ENCODE data around the gene KRTAP2-3. TPM values are rescaled to one million over a fixed set of nuclear protein-coding genes. Genes with fewer than 3 reads are reported as not detected.

Gene KRTAP2-3
- total and polyA plus RNA-seq, 2 of the 4 experiments (the other 2 are of a cell fraction) = 1.4 to 35.2 TPM

GRCh38 chr17:41098481-41098880, 38.6 kb upstream of the KRTAP2-3 start:
- peak overlapping the region; percentile 94 for H3K4ac ChIP-seq (ENCODE audit: low read depth, low read length)
- H4K91ac ChIP-seq (ENCODE audit: insufficient read depth, low read depth, low read length) = peak overlapping the region; percentile 68
- TF ChIP-seq MAFK (IDR thresholded peaks at IDR 0.05; ENCODE audit: low read depth, low read length) (no peak), BHLHE40 (IDR thresholded peaks at IDR 0.05; ENCODE audit: low read depth, low read length) (0 out of 2 replicates have a peak, but pooled peaks have one; percentile 13)
- POLR2A ChIA-PET (ENCODE audit: unreplicated experiment) = no interaction called here
- peak overlapping the region; percentile 76; the same call in 1 of the 2 replicates for H3K18ac ChIP-seq (ENCODE audit: low read depth, low read length)
- H3K79me1 ChIP-seq (ENCODE audit: low read depth in 1 of 2, low read length in 2 of 2) = no peaks in the 10 kb centered on the region
- H3K14ac ChIP-seq (replicated peaks; ENCODE audit: low read depth, low read length) = peak overlapping the region; percentile 85
- peak overlapping the region; percentile 86 for H2AK5ac ChIP-seq (ENCODE audit: low read depth, low read length)
- no peak overlapping the region for H3K4me2 ChIP-seq (ENCODE audit: low read depth, low read length)
- BruUV-seq (replicated peaks) = no TSS peak
- H3K56ac ChIP-seq (ENCODE audit: extremely low read depth, insufficient read depth, low read length) = no peak overlapping the region
- peaks cover 6% of the 10 kb centered on the region for H3K9me1 ChIP-seq (ENCODE audit: insufficient read depth, low read length)
- H4K20me1 ChIP-seq (ENCODE audit: insufficient read depth, low read length) = no peaks in the 10 kb centered on the region
- CTCF ChIA-PET = no interaction called here
- intact Hi-C loops (cut with micrococcal nuclease) = no loop called here
- H2BK20ac ChIP-seq (ENCODE audit: low read depth, low read length) = peak overlapping the region; percentile 95
- H2BK120ac ChIP-seq (ENCODE audit: low read depth, low read length) = peak overlapping the region; percentile 86
- peak; percentile 59 for ATAC-seq (ENCODE audit: low read depth)
- H3K4me1 ChIP-seq (ENCODE audit: control insufficient read depth, insufficient read depth, low read length) = peaks cover 4% of the 10 kb centered on the region; the same call in 1 of the 2 replicates
- H2BK5ac ChIP-seq (ENCODE audit: low read depth, low read length, poor library complexity, severe bottlenecking) = peak overlapping the region; percentile 95
- no peak overlapping the region for H3K27ac ChIP-seq (ENCODE audit: insufficient read depth, low read length)
- peak overlapping the region; percentile 0; the same call in 1 of the 2 replicates for H4K5ac ChIP-seq (ENCODE audit: low read depth, low read length)
- dilution Hi-C loops (cut with HindIII; ENCODE audit: low sequenced_read_pairs, unreplicated experiment) = no loop called here
- H3K27me3 ChIP-seq (ENCODE audit: control insufficient read depth, insufficient read depth, low read length) = no peaks in the 10 kb centered on the region
- no peak overlapping the region for H3K9ac ChIP-seq (ENCODE audit: low read depth, low read length)
- 0 out of 3 replicates have a peak overlapping the region, but pooled peaks have one; percentile 18 for H2BK15ac ChIP-seq (ENCODE audit: low read depth, low read length)
- no peaks in the 10 kb centered on the region for H3K36me3 ChIP-seq (ENCODE audit: control insufficient read depth, insufficient read depth, low read length)
- WGBS, 2 experiments (ENCODE audit: extremely low coverage in 2 of 2, insufficient read length in 1 of 2) = no CpG with 5 or more reads among the region's 6 CpGs
- DNase-seq = peak; percentile 68
- no peak overlapping the region for H3K4me3 ChIP-seq (ENCODE audit: insufficient read depth, low read depth, low read length)
- no peak overlapping the region for H2AK9ac ChIP-seq (replicated peaks; ENCODE audit: low read depth, low read length, poor library complexity)
- peak overlapping the region; percentile 32 to 53 for H4K8ac ChIP-seq (ENCODE audit: low read depth in 2 of 2, low read length in 2 of 2)
- H3K9me3 ChIP-seq (ENCODE audit: control insufficient read depth, insufficient read depth, low read length) = no peaks in the 10 kb centered on the region
- in situ Hi-C loops (cut with MboI; ENCODE audit: low sequenced_read_pairs) = no loop called here
- peak overlapping the region; percentile 79; the same call in 1 of the 2 replicates for H3K23ac ChIP-seq (ENCODE audit: low read depth, low read length)
- no peak overlapping the region for H2AFZ ChIP-seq (replicated peaks; ENCODE audit: low read length, poor library complexity)
